Dermis blood vessel endothelial cell (primary cell): ENCODE results near the gene OSBPL9. TPM values are rescaled to one million over a fixed set of nuclear protein-coding genes. Genes with fewer than 3 reads are reported as not detected.
"Not testable (repeated sequence)": the region's sequence is repeated elsewhere in the genome, so short reads cannot be mapped to it uniquely, and the experiment has no call there.

Experiments used
- DNase-seq: peaks from one replicate; pipeline ENCODE4 v3.0.0; 2010
- total RNA-seq: library from RNA; depleted of rRNA; stranded (reverse); fragments of >200 nt; gene quantifications from 2 replicates; pipeline ENCODE4 v1.2.3, GENCODE V29; 2014

OSBPL9 gene
- total RNA-seq: 96.1 and 120 TPM in 2 replicates

- peak; percentile 96 for DNase-seq
Measured at GRCh38 chr1:51616903-51617708, at the start of gene OSBPL9. TSS of gene OSBPL9 (plus strand) at chr1:51617092. CDS start at chr1:51617111, 19 bp downstream.

- DNase-seq: peak; percentile 28
Measured at GRCh38 chr1:51567653-51568052, 49.2 kb upstream of the OSBPL9 start.

- no peak for DNase-seq
Measured at GRCh38 chr1:51568231-51568935, 48.5 kb upstream of the OSBPL9 start.

- DNase-seq: peak; percentile 79
Measured at GRCh38 chr1:51569284-51570062, 47.4 kb upstream of the OSBPL9 start.

GRCh38 chr1:51570063-51570710 is 46.7 kb upstream of the OSBPL9 start:
- DNase-seq: no peak

- DNase-seq: no peak
Measured at GRCh38 chr1:51572365-51572764, 44.5 kb upstream of the OSBPL9 start.

GRCh38 chr1:51574796-51575195 is 42.1 kb upstream of the OSBPL9 start:
- DNase-seq: no peak

- DNase-seq: peak; percentile 72
Measured at GRCh38 chr1:51575406-51576084, 41.3 kb upstream of the OSBPL9 start.

GRCh38 chr1:51576085-51576444 is 40.8 kb upstream of the OSBPL9 start:
- DNase-seq: no peak

GRCh38 chr1:51576923-51577322 is 40.0 kb upstream of the OSBPL9 start:
- DNase-seq: no peak

- no peak for DNase-seq
Measured at GRCh38 chr1:51578383-51579109, 38.3 kb upstream of the OSBPL9 start.

GRCh38 chr1:51581238-51581637 is 35.7 kb upstream of the OSBPL9 start:
- no peak for DNase-seq

- DNase-seq: no peak
Measured at GRCh38 chr1:51583532-51583931, 33.4 kb upstream of the OSBPL9 start.

- no peak for DNase-seq
Measured at GRCh38 chr1:51584021-51584420, 32.9 kb upstream of the OSBPL9 start.

- no peak for DNase-seq
Measured at GRCh38 chr1:51592711-51593110, 24.2 kb upstream of the OSBPL9 start.

- no peak for DNase-seq
Measured at GRCh38 chr1:51594716-51595115, 22.2 kb upstream of the OSBPL9 start.

GRCh38 chr1:51600529-51600928 is 16.4 kb upstream of the OSBPL9 start:
- no peak for DNase-seq

- no peak for DNase-seq
Measured at GRCh38 chr1:51600965-51601364, 15.9 kb upstream of the OSBPL9 start.

- no peak for DNase-seq
Measured at GRCh38 chr1:51605961-51606723, 10.8 kb upstream of the OSBPL9 start.

- DNase-seq: no peak
Measured at GRCh38 chr1:51607681-51608095, 9.2 kb upstream of the OSBPL9 start.

- DNase-seq: not testable (repeated sequence)
Measured at GRCh38 chr1:51610104-51610503, 6.8 kb upstream of the OSBPL9 start.
